ENCODE results near the gene ARHGAP8.
"Not testable (repeated sequence)": the region's sequence is repeated elsewhere in the genome, so short reads cannot be mapped to it uniquely, and the experiment has no call there.

The ARHGAP8 gene

DNA sequence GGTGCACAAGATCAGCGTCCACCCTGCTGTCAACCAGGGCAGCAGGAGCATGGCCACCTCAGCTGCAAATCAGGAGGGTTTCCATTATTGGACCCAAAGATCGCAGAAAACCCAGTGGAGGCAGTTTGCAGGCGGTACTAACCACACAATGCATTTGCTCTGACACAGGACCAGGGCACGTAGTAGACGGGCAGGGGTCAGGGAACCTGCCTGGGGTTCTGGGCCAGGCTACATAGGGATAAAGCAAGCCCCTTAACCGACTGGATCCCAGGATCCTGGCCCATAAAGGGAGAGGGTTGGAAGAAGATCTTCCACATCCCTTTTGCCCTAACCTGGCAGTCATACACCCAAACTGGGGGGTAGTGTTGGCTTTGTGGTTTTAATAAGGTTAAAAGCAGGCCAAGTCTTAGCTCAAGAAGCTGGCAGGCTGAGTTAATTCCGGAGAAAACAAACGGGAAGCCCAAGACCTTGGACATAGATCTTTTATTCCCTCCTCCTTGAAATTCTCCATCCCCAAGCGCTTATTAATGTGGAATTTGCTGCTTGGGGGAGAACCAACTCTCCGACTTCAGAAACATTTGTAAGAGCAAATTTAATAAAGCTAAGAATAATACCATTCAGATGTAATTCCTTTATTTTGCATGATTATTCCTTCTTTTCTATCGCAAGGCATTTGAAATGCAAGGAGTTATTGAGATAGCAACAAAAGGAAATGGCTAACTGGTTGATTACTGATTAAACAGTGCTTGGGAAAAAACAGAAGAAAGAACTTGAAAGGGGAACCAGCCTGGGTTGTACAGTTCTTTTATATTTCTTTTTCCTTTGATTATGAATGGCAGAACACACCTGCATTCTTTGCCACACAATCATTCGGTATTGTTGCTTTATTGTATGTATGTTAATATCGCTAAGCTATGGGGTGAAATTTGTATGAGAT lies 6.3 kb upstream of the ARHGAP8 start:
- H3K9ac ChIP-seq (ENCODE audit: low read depth, low read length, poor library complexity, severe bottlenecking), result no peak overlapping the region
- no peak overlapping the region for H3K4me2 ChIP-seq (ENCODE audit: low read depth, low read length, poor library complexity, severe bottlenecking)
- no peaks in the 10 kb centered on the region for H3K4me1 ChIP-seq (ENCODE audit: insufficient read depth, low read length, poor library complexity, severe bottlenecking)

GRCh38 chr22:44747784-44748127 lies 4.6 kb upstream of the ARHGAP8 start:
- not testable (repeated sequence) for H3K4me3 ChIP-seq (ENCODE audit: low read length, poor library complexity, severe bottlenecking); H3K79me2 ChIP-seq (ENCODE audit: insufficient read depth, low read length); H3K9me2 ChIP-seq (replicated peaks; ENCODE audit: low read depth, low read length); H3K4me1 ChIP-seq (ENCODE audit: insufficient read depth, low read length, poor library complexity, severe bottlenecking); H3K4me2 ChIP-seq (ENCODE audit: low read depth, low read length, poor library complexity, severe bottlenecking); H2AFZ ChIP-seq (ENCODE audit: low read length); H3K27me3 ChIP-seq (ENCODE audit: insufficient read depth, low read length, poor library complexity, severe bottlenecking); H3K9ac ChIP-seq (ENCODE audit: low read depth, low read length, poor library complexity, severe bottlenecking); H3K9me3 ChIP-seq (ENCODE audit: insufficient read depth, low read depth, low read length); H4K20me1 ChIP-seq (ENCODE audit: insufficient read depth, low read length, poor library complexity, severe bottlenecking); H3F3A ChIP-seq (ENCODE audit: low read depth); H3K36me3 ChIP-seq (ENCODE audit: insufficient read depth, low read length)

More for the DNA sequence above, 6.3 kb upstream of the ARHGAP8 start:
- Histone ChIP-seq H3K27me3 (ENCODE audit: insufficient read depth, low read length, poor library complexity, severe bottlenecking) (no peaks in the 10 kb centered on the region), H4K20me1 (ENCODE audit: insufficient read depth, low read length, poor library complexity, severe bottlenecking) (no peaks in the 10 kb centered on the region), H2AFZ (ENCODE audit: low read length) (no peak overlapping the region), H3K79me2 (ENCODE audit: insufficient read depth, low read length) (no peaks in the 10 kb centered on the region), H3F3A (ENCODE audit: low read depth) (no peaks in the 10 kb centered on the region), H3K36me3 (ENCODE audit: insufficient read depth, low read length) (no peaks in the 10 kb centered on the region), H3K9me2 (replicated peaks; ENCODE audit: low read depth, low read length) (no peaks in the 10 kb centered on the region), H3K9me3 (ENCODE audit: insufficient read depth, low read depth, low read length) (no peaks in the 10 kb centered on the region), H3K4me3 (ENCODE audit: low read length, poor library complexity, severe bottlenecking) (no peak overlapping the region)
- no peak for TF ChIP-seq EZH2phosphoT487 (IDR thresholded peaks at IDR 0.05; ENCODE audit: borderline replicate concordance)
- TF ChIP-seq CTCF (conservative IDR thresholded peaks at IDR 0.05; ENCODE audit: low read length), result no peak

DNA sequence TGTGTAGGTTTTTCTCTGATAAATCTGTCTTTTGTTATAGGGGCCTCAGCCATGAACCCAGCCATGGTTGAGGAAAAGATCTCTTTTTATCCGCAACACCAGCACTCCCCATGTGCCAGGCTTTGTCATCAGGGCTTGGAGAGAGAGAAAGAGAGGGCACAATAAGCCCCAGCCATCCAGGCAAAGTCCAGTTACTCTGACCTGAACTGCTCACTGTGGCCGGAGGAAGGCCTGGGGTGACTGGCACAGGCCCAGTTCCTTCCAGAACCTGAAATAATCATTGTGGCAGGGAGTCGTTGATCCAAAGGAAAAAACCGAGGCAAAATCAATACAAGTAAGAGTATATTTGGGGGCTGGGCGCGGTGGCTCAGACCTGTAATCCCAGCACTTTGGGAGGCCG lies 3.9 kb upstream of the ARHGAP8 start:
- Histone ChIP-seq H3K4me2 (ENCODE audit: low read depth, low read length, poor library complexity, severe bottlenecking) (no peak overlapping the region), H3K4me1 (ENCODE audit: insufficient read depth, low read length, poor library complexity, severe bottlenecking) (no peaks in the 10 kb centered on the region), H3K9ac (ENCODE audit: low read depth, low read length, poor library complexity, severe bottlenecking) (no peak overlapping the region), H4K20me1 (ENCODE audit: insufficient read depth, low read length, poor library complexity, severe bottlenecking) (no peaks in the 10 kb centered on the region), H3K36me3 (ENCODE audit: insufficient read depth, low read length) (no peaks in the 10 kb centered on the region), H3F3A (ENCODE audit: low read depth) (no peaks in the 10 kb centered on the region), H2AFZ (ENCODE audit: low read length) (no peak overlapping the region), H3K4me3 (ENCODE audit: low read length, poor library complexity, severe bottlenecking) (no peak overlapping the region), H3K9me3 (ENCODE audit: insufficient read depth, low read depth, low read length) (no peaks in the 10 kb centered on the region), H3K79me2 (ENCODE audit: insufficient read depth, low read length) (no peaks in the 10 kb centered on the region), H3K9me2 (replicated peaks; ENCODE audit: low read depth, low read length) (no peaks in the 10 kb centered on the region), H3K27me3 (ENCODE audit: insufficient read depth, low read length, poor library complexity, severe bottlenecking) (no peaks in the 10 kb centered on the region)
- TF ChIP-seq EZH2phosphoT487 (IDR thresholded peaks at IDR 0.05; ENCODE audit: borderline replicate concordance) (no peak), CTCF (conservative IDR thresholded peaks at IDR 0.05; ENCODE audit: low read length) (no peak)

DNA sequence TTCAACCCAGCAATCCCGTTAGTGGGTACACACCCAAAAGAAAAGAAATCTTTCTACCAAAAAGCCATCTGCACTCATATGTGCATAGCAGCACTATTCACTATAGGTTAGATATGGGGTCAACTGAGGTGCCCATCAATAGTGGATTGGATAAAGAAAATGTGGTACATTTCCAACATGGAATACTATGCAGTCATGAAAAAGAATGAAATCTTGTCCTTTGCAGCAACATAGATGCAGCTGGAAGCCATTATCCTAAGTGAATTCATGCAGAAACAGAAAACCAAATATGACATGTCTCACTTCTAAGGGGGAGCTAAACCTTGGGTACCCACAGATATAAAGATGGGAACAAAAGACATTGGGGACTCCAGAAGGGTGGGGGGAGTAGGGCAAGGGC lies 1.9 kb upstream of the ARHGAP8 start:
- TF ChIP-seq EZH2phosphoT487 (IDR thresholded peaks at IDR 0.05; ENCODE audit: borderline replicate concordance), result no peak
- TF ChIP-seq CTCF (conservative IDR thresholded peaks at IDR 0.05; ENCODE audit: low read length), result no peak
- no peaks in the 10 kb centered on the region for H3K4me1 ChIP-seq (ENCODE audit: insufficient read depth, low read length, poor library complexity, severe bottlenecking)
- no peak overlapping the region for H2AFZ ChIP-seq (ENCODE audit: low read length)
- no peaks in the 10 kb centered on the region for H3K79me2 ChIP-seq (ENCODE audit: insufficient read depth, low read length)
- no peaks in the 10 kb centered on the region for H3F3A ChIP-seq (ENCODE audit: low read depth)
- H3K9me3 ChIP-seq (ENCODE audit: insufficient read depth, low read depth, low read length), result no peaks in the 10 kb centered on the region
- no peak overlapping the region for H3K9ac ChIP-seq (ENCODE audit: low read depth, low read length, poor library complexity, severe bottlenecking)
- no peak overlapping the region for H3K4me3 ChIP-seq (ENCODE audit: low read length, poor library complexity, severe bottlenecking)
- no peaks in the 10 kb centered on the region for H4K20me1 ChIP-seq (ENCODE audit: insufficient read depth, low read length, poor library complexity, severe bottlenecking)
- H3K27me3 ChIP-seq (ENCODE audit: insufficient read depth, low read length, poor library complexity, severe bottlenecking), result no peaks in the 10 kb centered on the region
- no peaks in the 10 kb centered on the region for H3K9me2 ChIP-seq (replicated peaks; ENCODE audit: low read depth, low read length)
- H3K36me3 ChIP-seq (ENCODE audit: insufficient read depth, low read length), result no peaks in the 10 kb centered on the region
- H3K4me2 ChIP-seq (ENCODE audit: low read depth, low read length, poor library complexity, severe bottlenecking), result no peak overlapping the region

Measured in Loucy (cell line).